ENCODE data around the gene TRPM2.

DNA sequence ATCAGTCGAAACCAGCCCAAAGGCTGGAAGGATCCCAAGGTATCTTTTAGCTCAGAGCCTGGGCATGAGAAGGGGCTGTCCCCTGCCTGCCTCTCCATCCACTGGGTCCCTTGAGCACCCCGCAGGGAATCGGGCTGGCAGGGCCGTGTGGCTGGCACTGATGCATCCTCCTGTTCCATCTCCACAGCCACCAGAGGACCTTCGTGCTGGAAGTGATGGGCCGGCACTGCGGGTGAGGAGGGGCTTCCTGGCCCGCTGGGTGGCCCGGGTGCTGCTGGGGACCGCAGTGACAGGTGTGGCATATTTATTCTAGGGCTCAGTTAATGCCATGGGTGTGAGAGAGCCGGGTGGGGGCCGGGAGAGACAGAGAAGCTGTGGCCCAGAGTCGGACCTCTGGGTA lies 40.0 kb upstream of the TRPM2 start:
- TF ChIP-seq EP300 (IDR thresholded peaks at IDR 0.05; ENCODE audit: borderline replicate concordance in 1 of 2, low read depth in 2 of 2, low read length in 2 of 2) = no peak
- TF ChIP-seq, protein P1, sequence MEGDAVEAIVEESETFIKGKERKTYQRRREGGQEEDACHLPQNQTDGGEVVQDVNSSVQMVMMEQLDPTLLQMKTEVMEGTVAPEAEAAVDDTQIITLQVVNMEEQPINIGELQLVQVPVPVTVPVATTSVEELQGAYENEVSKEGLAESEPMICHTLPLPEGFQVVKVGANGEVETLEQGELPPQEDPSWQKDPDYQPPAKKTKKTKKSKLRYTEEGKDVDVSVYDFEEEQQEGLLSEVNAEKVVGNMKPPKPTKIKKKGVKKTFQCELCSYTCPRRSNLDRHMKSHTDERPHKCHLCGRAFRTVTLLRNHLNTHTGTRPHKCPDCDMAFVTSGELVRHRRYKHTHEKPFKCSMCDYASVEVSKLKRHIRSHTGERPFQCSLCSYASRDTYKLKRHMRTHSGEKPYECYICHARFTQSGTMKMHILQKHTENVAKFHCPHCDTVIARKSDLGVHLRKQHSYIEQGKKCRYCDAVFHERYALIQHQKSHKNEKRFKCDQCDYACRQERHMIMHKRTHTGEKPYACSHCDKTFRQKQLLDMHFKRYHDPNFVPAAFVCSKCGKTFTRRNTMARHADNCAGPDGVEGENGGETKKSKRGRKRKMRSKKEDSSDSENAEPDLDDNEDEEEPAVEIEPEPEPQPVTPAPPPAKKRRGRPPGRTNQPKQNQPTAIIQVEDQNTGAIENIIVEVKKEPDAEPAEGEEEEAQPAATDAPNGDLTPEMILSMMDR (IDR thresholded peaks at IDR 0.05; ENCODE audit: control extremely low read depth in 1 of 3, insufficient read depth in 1 of 3, low read depth in 1 of 3, low read length in 3 of 3) = no peak
- TF ChIP-seq, protein P2, sequence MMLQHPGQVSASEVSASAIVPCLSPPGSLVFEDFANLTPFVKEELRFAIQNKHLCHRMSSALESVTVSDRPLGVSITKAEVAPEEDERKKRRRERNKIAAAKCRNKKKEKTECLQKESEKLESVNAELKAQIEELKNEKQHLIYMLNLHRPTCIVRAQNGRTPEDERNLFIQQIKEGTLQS (IDR thresholded peaks at IDR 0.05; ENCODE audit: insufficient read depth, low read depth, low read length) = no peak
- TF ChIP-seq EZH2 (IDR thresholded peaks at IDR 0.05; ENCODE audit: low read depth, low read length, severe bottlenecking) = no peak
- TF ChIP-seq POLR2AphosphoS5 (IDR thresholded peaks at IDR 0.05; ENCODE audit: low read depth, low read length) = no peak
- TF ChIP-seq RFX5 (IDR thresholded peaks at IDR 0.05; ENCODE audit: borderline replicate concordance, low read depth, low read length) = no peak
- no peak for TF ChIP-seq SIN3A (conservative IDR thresholded peaks at IDR 0.05 in 1 of 2, IDR thresholded peaks at IDR 0.05 in 1 of 2; ENCODE audit: low read depth in 1 of 2, low read length in 2 of 2)
- no peak for TF ChIP-seq TAF1 (IDR thresholded peaks at IDR 0.05; ENCODE audit: low read depth, low read length)

Data from H1 (cell line).